HG03159 (cell line): ENCODE measurements around the gene NCAM2.
A peak's percentile ranks its signal among the peaks of the same experiment; 100 is the strongest.

ENCODE experiments used
- ATAC-seq: cut with Tn5 transposase; IDR thresholded peaks from one replicate; pipeline ENCODE4 v1.9.1; 2021; ENCODE audit warnings: mild to moderate bottlenecking, moderate library complexity; ENCODE audit not compliant: unreplicated experiment

Gene NCAM2

GRCh38 chr21:20997636-20998455 lies at the start of gene NCAM2:
Gene NCAM2, plus strand, starts transcription at chr21:20998409.
- ATAC-seq, result peak; percentile 61

- no peak for ATAC-seq
Measured at GRCh38 chr21:20949884-20950283, 48.3 kb upstream of the NCAM2 start.

DNA sequence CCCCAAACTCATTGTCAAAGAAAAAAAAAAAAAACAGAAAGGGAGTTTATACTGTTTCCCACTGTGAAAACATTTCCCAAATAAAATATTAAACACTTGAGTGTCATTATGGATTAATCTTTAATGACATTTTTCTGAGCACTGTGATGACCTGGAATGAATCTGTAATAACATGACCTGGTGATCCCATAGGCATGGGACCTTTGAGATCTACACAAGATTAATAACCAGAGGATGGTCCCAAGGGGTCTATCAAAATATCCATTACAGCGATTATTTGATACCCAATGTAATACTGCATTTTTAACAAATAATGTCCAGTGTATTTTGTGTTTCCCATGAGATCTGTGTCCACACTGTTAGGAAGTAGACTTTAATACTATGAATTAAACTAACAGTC lies 32.4 kb upstream of the NCAM2 start:
- ATAC-seq, result no peak

DNA sequence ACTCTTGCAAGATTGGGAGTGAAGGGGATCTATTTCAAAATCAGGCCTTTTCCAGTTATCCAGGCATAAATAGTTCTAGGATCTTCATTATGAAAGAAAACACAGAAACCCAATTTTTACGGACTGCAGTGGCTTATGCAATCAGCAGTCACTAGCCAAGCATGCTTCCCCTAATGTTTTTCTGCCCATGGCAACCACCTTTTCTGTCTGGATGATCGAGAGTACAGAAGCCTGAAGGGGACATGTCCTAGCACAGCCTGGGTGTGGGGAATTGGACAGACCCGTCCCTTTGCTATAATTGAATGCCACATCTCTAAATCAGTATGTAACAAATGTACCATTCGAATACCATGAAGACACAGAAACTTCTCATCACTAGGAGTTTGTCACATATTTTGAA lies 29.8 kb upstream of the NCAM2 start:
- no peak for ATAC-seq

- no peak for ATAC-seq
Measured at GRCh38 chr21:20970691-20971090, 27.5 kb upstream of the NCAM2 start.

DNA sequence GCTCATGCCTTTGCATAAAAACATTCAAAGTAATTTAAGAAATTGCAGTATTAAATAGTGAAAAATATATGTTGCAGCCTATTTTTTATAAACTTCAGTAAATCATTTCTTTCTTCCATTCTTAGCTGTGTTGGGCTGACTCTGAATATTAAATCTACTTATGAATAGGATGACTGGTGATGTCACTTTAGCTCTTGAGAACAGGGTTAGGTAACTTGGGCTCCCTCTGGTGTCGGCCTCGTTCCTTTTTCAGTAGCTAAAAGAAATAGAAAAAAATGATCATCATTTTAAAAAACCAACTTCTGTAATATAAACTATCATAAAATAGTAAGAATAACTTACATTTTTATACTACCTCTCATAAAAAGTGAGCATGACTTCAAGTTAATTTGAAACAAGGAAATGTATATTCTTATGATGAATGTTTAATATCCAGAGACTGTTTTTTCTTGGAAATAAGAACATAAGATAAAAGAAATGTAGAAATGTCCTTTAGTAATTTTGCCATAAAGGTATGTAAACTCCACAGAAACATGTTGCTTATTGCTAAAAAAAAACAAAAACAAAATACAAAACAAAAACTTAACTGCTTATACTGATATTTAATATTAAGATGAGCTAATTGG lies 26.8 kb upstream of the NCAM2 start:
- peak; percentile 75 for ATAC-seq

DNA sequence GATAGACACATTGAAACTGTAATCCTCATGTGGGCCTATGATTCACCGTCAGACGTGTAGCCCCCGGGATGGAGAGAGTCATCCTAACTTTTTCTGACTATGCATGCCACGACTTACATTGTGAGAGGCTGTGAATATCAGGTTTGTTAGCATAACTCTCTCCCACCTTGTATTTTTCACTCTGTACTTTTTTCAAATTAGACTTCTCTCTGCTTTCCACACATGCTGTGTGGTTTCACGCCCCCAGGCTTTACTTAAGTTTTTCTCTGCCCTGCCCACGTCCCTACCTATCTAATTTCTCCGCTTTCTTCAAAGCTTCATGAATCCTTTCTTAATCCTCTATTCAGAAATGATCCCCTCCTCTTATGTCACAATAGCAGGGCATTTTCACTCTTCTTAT lies 3.4 kb upstream of the NCAM2 start:
- no peak for ATAC-seq

DNA sequence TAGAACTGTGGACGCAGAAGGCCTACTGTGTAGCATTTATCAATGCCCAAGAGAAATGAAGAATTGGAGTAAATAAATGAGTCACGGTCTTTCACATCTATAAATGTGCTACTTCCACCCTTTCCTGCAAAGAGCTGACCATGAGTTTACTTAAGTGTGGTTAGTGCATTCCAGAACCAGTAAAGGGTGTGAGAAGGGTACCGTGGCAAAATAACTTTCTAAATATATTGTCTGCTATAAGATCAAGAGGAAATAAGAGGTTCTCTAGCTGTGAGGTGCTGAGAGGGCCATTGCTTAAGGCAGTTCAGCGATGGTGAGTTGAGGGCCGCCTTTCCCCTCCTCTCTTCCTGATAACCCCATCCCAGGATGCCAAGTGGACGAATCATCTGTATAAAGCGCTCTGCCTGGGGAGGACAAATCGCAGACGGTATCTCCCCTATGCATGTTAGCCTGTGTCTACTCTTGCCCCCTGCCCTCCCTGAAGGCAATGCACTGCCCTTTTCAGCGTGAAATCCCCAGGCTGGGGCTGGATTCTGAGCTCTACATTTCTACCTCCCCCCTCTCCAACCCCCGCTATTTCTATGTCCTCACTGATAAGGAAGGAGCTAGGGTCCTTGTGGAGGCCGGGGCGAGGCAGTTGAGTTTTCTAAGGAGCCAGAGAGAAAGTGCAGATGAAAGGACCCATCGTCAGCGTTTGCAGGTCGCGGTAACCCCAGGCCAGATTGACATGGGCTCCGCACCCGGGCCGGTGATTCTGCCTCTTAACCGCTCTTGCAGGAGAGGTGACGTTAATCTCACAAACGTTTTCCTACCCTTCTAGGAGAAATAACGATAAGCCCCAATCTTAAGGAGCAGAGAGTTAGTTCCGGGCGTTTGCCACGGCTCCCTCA lies 1.5 kb upstream of the NCAM2 start:
- ATAC-seq, result no peak

GRCh38 chr21:20997311-20997635 lies 936 bp upstream of the NCAM2 start:
- no peak for ATAC-seq

GRCh38 chr21:20998456-20998789 lies 214 bp downstream of the NCAM2 start:
- no peak for ATAC-seq

- ATAC-seq, result no peak
Measured at GRCh38 chr21:20998886-20999285, 677 bp downstream of the NCAM2 start.

- peak; percentile 48 for ATAC-seq
Measured at GRCh38 chr21:20999659-21000058, 1.4 kb downstream of the NCAM2 start.

- ATAC-seq, result no peak
Measured at GRCh38 chr21:21000591-21001175, 2.5 kb downstream of the NCAM2 start.

DNA sequence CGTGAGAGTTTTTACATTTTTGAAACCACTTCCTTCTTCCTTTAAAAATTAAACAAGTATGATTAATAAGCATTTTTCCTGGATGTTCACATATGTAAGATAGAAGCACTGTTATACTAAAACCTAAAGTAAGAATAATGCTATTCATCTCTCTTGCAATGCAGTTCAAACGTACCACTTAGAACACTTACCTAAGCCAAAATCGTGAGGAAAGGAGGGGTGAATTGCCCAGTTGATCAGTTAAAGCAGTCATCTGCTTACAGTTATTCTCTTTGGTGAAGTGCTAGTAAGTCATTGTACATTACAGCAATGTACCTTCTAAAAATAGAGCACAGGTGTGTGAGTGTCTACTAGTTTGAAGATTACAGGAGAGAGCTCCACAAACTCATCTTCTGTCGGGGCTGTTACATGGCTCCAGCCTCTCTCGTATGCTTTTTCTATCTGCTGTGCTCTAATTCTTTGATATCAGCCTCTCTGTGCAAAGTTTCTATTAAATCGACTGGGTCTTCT lies 3.4 kb downstream of the NCAM2 start:
- no peak for ATAC-seq

DNA sequence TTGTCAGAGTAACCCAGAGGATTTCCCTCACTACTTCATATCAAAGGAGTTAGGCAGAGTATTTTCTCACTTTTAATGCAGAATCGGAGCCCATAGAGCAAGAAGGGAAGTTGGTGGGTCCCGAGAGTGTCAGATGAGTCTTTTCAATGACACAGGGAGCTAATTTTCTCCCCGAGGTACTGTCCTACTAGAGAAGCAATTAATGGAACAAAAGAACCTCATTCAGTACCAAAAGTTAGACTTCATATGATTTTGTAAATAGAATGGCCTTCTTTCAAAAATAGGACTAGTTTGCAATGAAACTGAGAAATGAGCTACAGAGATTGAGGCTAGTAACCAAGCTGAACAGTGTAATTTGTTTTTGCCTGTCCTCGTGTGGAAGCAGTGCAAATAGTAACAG lies 3.9 kb downstream of the NCAM2 start:
- no peak for ATAC-seq

DNA sequence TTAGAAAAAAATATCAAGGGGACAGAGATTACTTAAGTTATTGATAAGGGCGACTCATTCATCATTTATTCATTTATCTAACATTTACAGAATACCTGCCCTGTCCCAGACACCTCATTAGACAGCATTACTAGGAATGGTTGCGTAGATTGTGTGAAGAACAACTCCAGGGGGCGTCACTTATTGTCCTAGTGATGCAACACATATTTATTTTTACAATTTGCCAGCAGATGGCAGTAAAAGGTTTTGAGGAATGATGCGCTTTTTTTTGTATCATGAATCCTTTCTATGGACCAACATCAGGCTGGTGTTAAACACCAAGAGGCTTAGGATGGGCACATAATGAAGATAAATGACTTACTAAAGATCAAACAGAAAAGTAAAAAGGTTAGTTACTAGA lies 5.5 kb downstream of the NCAM2 start:
- ATAC-seq, result no peak

GRCh38 chr21:21007606-21008005 lies 9.4 kb downstream of the NCAM2 start:
- ATAC-seq, result no peak

- no peak for ATAC-seq
Measured at GRCh38 chr21:21010228-21010627, 12.0 kb downstream of the NCAM2 start.

GRCh38 chr21:21010698-21011097 lies 12.5 kb downstream of the NCAM2 start:
- ATAC-seq, result no peak

GRCh38 chr21:21018821-21019220 lies 20.6 kb downstream of the NCAM2 start:
- ATAC-seq, result no peak

- no peak for ATAC-seq
Measured at GRCh38 chr21:21019681-21020080, 21.5 kb downstream of the NCAM2 start.
